Loucy (cell line): ENCODE results near the gene HSH2D.

ENCODE experiments used
- CTCF ChIP-seq: fragments of 200-600 bp; sonication (generic); conservative IDR thresholded peaks from 2 replicates; pipeline ENCODE4 v1.5.1; 2014; ENCODE audit warnings: mild to moderate bottlenecking, antibody characterized with exemption, low read length
- EZH2phosphoT487 ChIP-seq: fragments of 200-600 bp; IDR thresholded peaks from 2 replicates; pipeline ENCODE4 v1.6.1; 2018; ENCODE audit warnings: antibody characterized with exemption, mild to moderate bottlenecking, moderate library complexity, borderline replicate concordance

DNA sequence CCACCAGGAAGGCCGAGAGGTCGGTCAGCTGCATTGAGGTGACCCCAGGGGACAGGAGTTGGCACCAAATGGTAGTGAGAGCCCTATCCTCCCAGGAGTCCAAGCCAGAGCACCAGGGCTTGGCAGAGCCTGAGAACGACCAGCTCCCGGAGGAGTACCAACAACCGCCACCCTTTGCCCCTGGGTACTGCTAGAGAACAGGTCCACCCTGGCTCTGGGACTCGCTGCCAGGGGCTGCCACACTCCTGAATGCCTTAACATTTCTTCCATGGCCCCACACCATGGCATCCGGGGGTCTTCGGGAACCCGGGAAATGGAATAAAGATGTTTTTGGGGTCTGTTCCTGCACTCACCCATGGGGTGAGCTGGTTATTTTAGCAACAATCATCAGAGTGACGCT, 14.1 kb downstream of the HSH2D start:
- TF ChIP-seq CTCF (no peak), EZH2phosphoT487 (no peak)
